HG03196 (cell line): ENCODE results near the gene PAM16.
"Not testable (repeated sequence)": the region's sequence is repeated elsewhere in the genome, so short reads cannot be mapped to it uniquely, and the experiment has no call there.

Experiments
- ATAC-seq: cut with Tn5 transposase; IDR thresholded peaks from one replicate; pipeline ENCODE4 v1.9.1; 2021; ENCODE audit not compliant: unreplicated experiment

Gene PAM16

DNA sequence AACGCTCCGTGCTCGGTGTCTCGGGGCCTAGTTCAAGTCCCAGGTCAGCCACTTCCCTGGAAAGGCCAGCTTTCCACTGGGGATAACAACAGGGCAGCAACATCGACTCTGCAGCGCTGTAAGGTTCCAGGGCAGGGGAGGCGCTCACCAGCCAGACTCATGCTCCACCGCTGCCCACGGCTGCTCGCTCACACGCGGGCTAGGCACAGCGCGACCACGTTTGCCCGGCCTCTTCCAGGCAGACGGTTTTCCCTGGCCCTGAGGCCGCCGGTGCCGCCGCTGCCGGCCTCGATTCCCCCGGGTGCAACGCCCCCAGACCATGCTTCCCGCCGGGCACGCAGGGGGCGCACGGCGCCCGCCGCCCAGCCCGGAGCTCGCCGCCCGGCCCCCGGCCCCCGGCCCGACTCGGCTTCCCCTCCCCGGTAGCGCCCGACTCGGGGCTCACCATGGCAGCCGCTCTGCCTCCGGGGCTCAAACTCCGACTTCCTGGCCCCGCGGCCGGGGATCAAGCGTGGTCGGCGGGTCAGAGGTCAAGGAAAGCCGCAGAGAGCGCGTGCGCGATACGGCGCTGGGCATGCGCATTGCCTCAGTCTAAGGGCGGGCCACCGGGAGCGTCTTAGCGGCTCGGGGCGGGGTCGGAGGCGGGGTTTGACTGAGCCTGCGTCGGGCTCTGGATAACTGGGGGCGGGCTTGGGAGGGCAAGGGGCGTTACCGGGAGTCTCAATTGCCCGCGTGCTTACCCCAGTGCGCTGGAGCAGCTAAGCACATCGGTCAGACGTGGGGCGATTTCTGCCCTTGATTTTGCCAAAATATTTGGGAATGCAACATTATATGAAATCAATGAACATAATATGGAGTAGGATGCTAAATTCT, at the start of gene PAM16:
PAM16 (minus strand) TSS at position 535 of the 873 bp plus-strand sequence; CDS start at position 448, 87 bp downstream.
- ATAC-seq, result peak; percentile 85

DNA sequence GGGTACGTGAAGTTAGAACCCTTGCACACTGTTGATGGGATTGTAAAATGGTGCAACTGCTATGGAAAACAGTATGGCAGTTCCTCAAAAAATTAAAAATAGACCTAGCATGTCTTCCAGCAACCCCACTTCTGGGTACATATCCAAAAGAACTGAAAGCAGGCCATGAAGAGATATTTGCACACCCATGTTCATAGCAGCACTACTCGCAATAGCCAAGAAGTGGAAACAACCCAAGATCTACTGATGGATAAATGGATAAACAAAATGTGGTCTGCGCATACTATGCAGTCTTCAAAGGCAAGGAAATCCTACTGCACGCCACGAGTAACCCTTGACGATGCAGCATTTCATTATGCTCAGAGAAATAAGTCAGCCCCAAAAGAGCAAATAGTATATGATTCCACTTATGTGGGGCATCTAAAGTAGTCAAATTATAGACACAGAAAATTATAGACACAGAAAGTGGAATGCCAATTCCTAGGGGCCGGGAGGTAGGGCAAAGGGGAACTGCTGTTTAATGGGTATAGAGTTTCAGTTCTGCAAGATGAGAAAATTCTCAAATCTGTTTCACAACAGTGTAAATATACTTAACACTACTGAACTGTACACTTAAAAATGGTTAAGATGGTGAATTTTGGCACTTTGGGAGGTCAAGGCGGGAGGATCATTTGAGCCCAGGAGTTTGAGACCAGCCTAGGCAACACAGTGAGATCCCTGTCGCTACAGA, 48.0 kb upstream of the PAM16 start:
- no peak for ATAC-seq

DNA sequence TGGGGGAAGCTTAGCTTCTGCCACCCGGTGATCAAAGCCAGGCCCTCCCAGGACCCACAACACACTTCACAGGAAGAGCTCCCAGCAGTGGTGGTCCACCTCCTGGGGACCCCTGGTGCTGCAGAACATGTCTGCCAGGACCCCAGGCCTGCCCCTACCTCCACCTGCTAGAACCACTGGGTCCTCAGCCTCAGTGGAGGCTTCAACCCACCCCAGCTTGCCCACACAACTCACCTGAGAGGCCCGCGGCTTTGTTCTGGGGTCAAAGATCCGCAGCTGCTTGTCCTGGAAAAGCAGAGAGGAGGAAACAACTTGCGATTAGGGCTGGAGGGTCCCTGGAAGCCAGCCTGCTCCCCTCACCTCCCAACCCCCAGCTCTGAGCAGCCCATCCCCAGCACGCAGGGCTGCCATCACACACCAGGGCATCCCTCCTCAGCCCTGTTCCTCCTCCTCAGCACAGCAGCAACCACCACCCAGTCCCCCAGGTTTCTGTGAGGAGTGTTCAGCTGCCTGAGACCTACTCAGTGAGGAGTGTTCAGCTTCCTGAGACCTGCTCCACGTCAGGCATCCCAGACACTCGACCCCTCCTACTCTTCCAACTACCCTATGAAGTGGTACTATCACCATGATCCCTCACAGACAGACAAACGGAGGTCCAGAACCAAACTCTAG, 44.1 kb upstream of the PAM16 start:
- ATAC-seq, result no peak

DNA sequence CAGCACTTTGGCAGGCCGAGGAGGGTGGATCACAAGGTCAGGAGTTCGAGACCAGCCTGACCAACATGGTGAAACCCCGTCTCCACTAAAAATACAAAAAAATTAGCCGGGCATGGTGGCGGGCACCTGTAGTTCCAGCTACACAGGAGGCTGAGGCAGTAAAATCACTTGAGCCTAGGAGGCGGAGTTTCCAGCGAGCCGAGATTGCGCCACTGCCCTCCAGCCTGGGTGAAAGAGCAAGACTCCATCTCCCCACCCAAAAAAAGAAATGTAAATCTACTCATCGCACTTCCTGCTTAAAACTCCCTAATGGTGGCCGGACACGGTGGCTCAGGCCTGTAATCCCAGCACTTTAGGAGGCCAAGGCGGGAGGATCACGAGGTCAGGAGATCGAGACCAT, 42.7 kb upstream of the PAM16 start:
- ATAC-seq, result not testable (repeated sequence)

DNA sequence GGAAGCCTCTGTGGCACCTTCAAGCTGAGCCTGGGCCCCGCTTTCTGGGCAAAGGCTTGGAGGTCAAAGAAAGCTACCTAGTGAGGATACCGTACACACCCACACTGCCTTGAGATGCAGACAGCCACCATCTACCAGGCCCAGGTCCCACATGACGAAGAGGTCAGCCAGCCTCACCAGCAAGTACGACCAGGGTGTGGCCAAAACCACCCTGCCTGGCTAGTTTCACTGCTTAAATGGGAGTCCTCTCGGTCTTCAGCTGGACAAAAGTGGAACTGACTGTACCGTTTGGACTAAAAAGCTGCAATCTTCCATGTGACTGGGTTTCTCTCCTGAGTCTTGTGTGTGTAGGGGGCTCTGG, 42.1 kb upstream of the PAM16 start:
- no peak for ATAC-seq

DNA sequence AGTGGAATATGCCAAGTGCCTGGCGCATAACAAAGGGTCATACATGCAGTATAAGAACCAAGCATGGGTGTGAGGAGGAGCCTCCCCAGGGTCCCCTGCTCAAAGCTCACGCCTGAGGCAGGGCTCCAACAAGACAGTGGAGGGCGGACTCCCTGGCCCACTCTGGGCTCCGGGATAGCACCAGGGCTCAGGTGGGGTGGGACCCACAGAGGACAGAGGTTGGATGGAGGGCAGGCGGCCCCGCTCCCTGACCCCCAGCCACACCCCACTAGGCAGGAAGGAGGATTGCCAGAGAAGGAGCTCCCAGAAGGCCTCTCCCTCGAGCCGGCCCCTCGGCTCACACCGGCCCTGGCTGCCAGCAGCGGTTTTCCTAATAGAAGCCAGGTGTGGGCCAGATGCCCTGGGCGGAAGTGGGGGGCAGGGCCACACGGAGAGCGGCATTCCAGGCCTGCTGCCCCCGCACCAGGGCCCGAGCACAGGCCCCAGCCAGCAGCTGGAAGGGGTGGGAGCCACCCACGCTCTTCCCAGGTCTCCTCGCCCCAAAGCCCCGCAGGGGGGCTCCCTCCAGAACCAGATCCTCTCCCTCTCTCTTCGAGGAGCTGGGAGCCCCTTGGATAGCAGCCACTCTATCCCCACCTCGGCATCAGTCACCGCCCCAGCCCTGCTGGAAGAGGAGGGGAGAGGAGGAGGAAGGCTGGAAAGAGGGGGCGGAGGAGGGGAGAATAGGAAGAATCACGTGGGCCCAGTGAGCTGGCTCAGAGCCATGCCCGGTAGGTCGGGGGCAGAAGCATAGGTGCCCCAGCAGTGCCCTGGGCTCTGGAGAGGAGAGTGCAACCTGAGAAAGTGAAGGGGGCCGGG, 41.5 kb upstream of the PAM16 start:
- no peak for ATAC-seq

DNA sequence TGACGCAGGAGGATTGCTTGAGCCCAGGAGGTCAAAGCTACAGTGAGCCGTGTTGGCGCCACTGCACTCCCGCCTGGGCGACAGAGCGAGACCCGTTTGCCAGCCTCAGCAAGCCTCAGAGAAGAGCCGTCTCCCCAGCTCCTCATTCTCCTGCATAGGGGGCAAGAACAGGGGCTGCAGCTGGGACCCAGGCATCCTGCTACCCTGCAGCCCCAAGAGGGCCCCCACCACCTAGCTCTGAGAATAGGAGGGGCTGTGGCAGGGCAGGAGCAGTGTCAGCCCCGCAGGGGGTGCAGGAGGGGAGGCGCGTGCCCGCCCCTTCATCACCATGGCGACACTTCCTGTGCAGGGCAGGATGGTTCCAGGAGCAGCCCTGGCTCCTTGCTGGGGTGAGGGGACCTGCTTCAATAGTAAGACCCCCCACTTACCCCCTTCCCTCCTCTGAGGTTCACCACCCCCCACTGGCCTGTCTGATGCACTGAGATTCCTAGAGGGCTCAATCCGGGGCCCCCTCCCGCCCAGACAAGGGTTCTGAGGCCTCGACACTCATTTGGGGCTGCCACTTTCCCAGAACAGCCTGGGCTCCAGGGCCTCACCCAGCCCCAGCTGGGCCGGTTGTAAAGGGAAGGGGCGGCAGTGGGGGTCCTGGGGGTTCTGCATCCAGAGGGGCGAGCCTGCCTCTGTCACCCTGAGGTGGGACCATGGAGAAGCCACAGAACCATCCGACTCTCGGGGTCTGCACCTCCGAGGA, 40.7 kb upstream of the PAM16 start:
- no peak for ATAC-seq

DNA sequence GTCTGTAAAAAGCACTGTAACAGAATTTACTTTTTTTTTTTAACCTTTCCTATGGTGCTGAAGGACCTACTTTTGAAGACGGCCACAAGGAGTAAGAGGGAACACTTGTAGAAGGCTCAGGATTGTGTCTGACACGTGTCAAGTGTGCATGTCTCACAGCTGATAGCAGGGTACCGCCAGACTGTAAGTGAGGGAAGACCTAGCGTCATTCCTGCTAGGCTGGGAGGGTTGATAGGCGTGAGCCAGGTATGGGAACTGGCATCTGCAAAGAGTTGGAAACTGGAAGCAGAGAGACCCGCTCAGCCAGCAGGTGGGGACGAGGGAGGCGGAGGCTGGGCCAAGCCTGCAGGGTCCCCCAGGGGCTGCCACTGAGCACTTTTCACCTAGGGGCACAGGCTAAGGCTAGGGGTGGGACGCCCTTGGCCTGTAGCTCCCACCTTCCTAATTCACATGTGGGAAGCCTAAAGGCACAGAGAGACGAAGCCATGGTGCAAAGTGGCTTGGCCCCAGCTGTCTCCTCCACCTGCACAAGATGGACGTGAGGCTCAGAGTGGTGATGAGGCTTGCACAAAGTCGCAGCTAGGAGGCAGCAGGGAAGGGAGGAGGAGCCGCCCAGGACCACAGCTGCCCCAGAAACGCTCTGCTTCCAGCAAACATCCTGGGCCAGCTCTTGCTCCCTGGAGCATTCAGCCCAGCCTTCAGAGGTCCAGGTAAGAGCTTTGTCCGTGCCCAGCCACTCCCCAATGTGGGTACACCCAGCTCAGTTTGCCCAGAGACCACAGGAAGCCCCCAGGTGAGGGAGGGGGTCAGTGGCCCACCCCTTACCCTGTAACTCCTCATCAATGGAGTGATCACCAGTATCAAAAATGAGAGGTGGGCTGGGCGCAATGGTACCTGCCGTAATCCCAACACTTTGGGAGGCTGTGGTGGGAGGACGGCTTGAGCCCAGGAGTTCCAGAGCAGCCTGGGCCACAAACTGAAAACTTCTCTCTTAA, 39.4 kb upstream of the PAM16 start:
- no peak for ATAC-seq

DNA sequence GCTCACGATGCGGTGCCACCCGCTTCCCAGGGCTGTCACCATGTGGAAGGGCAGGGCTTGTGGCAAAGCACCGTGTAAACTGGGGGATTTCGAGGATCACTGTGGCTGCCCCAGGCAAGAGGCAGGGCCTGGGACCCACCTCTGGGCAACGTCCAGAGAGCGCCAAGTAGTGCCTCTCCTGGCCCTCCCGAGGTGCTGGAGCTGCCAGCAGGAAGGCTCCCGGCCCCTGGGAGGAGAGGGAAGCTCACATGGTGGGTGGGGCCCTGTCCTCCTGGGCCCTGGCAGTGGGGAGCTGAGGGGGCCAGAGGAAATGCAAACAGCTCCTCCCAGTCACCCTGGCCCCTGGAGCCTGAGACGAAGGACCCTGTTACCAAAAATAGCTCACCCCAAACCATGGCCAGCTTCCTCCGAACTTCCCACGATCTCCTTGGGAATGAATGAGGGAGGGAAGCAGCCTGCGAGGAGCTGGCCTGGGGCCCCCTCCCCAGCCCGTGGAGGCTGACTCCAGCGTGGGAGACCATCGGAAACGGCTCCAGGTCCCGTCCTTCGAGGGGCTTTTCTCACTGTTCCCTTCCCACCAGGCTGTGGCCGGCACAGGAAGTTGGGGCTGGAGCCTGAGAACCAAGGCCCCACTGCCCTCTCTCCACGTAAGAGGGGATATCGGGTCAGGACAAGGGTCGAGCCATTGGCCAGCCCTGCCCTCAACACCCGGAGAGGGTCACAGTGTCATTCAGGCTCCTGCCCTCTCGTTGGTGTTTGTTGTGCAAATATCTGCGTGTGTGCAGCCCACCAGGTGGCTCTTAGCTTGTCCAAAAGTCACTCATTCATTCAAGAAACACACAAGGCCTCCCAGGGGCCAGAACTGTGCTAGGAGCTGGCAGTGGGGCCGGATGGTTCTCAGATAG, 38.2 kb upstream of the PAM16 start:
- no peak for ATAC-seq

DNA sequence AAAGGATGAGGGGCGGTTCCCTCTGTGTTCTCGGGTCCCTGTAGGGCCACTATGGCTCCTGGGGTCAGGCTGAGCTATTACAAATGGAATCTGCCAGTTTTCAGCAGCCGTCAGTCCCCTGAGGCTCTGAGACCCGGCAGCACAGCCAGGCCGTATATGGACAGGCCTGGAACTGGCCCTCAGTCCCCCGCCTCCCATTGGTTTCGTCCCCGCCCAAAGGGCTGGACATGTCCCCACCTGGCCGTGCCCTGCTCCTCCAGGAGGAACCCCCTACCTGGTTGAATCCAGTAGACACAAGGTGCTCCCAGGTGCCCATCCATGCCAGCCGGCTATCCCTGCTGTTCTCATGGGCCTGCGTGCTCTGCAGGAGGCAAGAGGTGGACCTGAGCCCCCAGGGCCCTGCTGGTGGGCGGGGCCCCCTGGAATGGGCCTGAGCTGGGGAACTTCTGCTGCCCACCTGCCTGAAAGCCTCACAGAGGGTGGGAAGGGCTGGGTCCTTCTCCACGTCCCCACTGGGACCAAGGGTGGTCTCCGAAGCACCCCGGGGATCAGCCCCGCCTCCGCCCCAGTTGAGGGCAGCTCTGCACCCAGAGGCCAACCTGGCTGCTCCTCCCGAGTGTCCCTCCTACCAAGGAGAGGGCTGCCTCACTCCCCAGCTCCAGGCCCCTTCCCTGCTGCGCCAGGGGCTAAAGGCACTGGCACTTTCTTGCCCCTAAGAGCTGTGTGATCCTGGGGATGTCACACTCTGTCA, 37.3 kb upstream of the PAM16 start:
- ATAC-seq, result no peak

DNA sequence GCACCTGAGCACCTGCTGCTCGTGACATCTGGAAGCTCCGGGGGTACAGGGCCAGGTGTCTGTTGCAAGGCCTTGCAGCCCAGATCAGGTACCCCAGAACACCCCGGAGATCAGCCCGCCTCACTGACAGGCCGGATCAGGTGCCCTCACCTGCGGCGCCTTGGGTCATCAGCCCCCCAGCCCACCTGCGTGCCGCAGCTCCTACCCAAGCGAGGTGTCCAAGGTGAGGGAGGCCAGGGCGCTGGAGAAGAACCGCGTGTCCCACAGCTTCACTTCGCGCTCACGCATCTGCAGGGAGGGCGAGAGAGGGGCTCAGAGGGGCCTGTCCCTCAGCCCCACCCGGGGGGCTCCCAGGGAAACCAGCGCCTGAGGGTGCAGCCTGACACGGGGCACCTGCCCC, 36.7 kb upstream of the PAM16 start:
- ATAC-seq, result no peak

DNA sequence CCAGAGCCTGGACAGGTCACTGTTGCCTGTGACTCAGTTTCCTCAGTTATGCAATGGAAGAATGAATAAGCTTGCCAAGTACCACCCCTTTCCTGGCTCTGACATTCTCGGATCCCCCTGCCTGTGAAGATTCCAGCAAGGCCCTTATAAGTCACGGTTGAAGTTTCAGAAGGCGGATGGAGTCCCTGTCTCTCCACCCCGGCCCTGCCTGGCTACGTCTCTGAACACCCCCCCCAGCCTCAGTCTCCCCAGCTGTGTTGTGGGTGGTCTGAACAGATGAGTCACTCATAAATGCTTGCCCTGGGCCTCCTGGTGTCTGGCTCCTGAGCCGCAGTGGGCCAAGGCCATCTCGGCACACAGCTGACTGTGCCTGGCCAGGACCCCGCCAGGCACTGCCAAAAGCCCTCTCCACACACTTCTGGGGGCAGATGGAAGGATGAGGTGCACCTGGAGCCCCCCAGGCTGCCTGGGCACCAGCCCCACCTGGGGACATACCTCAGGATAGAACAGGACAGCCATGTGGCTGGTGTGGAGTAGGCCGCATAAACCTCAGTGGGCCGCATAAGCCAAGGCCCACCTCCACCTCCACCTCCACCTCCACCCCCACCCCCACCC, 35.9 kb upstream of the PAM16 start:
- ATAC-seq, result no peak

DNA sequence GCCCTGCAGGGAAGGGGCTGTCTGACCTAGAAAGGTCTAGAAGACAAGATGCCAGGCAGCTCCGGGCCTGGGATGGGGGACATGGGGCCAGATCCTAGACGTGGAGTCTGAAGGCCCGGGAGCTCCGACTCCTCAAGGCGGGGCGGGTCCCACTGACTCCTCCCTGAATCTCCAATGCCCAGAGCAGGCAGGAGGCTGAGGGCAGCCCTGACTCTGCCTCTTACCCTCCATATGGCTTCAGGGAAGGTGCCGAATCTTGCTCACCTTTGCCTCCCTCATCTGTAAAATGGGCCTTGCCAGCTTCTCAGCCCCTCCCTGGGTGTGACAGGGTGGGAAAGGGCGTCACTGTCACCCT, 35.3 kb upstream of the PAM16 start:
- no peak for ATAC-seq

DNA sequence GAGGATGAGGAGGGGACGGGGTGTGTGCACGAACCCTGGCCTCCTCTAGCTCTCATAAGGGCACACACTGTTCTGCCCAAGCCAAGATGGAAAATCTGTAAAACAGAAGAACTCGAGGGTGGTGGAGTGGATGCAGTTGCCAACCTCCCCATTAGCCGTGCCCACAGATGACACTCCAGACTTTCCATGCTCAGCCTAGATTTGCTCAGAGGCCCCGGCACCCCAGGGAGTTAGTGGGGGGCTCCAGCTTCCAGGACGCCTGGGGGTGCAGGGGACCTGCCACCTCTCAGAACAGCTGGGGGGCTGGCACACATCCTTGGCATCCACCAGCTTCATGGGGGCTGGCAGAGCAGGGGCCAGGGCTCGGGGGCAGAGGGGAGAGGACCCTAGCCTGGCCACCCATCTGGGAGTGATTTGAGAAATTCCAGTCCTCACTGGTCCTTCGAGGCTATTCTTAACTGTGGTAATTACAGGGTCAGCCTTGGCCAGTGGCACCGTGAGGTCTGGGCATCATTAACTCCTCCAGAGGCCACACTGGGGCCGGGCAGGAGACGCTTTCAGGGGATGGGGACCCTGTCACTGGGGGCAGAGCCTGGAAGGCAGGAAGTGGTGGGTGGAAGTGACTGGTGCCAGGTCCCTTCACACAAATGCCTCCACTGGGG, 34.8 kb upstream of the PAM16 start:
- ATAC-seq, result no peak

DNA sequence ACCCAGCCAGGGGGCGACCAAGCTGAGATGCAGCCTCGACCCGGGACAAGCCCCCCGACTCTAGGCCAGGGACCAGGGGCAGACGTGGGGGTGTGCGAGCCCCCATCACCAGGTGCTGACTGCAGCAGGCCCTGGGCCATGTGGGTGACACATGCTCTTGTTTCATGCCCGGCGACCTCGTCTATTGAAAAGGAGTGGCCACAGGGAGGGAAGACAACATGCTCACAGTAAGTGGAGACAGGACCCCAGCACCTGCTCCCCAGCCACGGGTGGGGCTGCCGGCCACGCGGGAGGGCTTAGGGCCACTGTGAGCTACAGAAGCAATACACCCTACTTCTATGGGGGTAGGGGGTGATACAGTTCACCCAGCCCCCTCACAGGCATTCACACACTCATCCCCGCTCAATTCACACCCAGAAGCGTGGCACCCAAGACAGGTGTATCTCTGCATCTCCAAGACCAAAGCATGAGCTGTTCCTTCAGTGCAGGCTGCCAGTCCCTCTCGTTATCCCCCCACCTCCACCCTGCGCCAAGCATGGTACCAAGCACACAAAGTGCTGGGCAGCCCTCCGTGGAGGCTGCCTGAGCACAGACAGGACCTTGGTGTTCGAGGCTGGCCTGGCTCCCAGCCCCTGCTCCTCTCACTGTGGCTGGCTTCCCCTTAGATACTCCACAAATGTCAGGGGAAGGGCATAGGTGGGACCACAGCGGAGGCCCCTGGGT, 34.1 kb upstream of the PAM16 start:
- no peak for ATAC-seq

DNA sequence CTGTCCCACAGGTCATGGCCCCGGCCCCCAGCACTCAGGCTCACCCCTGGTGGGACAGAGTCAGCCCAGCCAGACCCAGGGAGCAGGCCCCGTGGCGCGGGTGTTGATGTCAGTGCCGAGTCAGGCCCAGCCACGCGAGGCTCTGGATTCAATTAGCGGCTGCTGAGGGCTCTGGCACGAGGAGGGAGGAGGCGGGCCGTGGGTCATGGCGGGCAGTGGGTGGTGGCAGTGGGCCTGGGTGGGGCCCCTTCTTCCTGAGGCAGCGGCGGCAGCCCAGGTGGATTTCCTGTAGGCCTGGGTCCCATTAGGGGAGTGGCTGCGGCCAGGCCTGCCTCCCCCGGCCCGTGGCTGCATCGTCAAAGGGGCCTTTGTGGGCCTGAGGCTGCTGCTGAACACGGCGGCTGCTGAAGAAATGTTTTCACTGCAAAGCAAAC, 33.4 kb upstream of the PAM16 start:
- no peak for ATAC-seq
